GM23338 (cell line): ENCODE data around the gene TRIO. TPM values are rescaled to one million over a fixed set of nuclear protein-coding genes. Genes with fewer than 3 reads are reported as not detected.

Experiments used
- ATAC-seq: fragments of 200-7000 bp; cut with Tn5 transposase; 3 replicates; pipeline ENCODE4 v1.9.1; 2020
- DNase-seq: peaks from one replicate; pipeline ENCODE4 v3.0.0-alpha.2; 2015; ENCODE audit warnings: low spot score
- H2AFZ ChIP-seq: fragments of 200-600 bp; sonication (generic); 2 replicates; pipeline ENCODE4 v1.8.0; 2016; ENCODE audit warnings: antibody characterized with exemption, mild to moderate bottlenecking, moderate library complexity
- H3F3A ChIP-seq: fragments of 200-600 bp; sonication (generic); replicated peaks from 2 replicates; pipeline ENCODE4 v1.8.0; 2017; ENCODE audit warnings: antibody characterized with exemption, mixed run types, low read depth
- H3K27ac ChIP-seq: fragments of 200-600 bp; sonication (generic); 2 replicates; pipeline ENCODE4 v1.6.1; 2016; ENCODE audit warnings: low read depth
- H3K27me3 ChIP-seq: fragments of 200-600 bp; sonication (generic); 2 replicates; pipeline ENCODE4 v1.8.0; 2016; ENCODE audit warnings: mild to moderate bottlenecking, mixed run types, moderate library complexity; ENCODE audit not compliant: insufficient read depth
- H3K36me3 ChIP-seq: fragments of 200-600 bp; sonication (generic); 2 replicates; pipeline ENCODE4 v1.8.0; 2016; ENCODE audit warnings: mild to moderate bottlenecking; ENCODE audit not compliant: insufficient read depth
- H3K4me1 ChIP-seq: fragments of 200-600 bp; sonication (generic); 2 replicates; pipeline ENCODE4 v1.8.0; 2016; ENCODE audit warnings: mild to moderate bottlenecking, moderate library complexity; ENCODE audit not compliant: insufficient read depth
- H3K4me2 ChIP-seq: fragments of 200-600 bp; sonication (generic); 2 replicates; pipeline ENCODE4 v1.7.1; 2017; ENCODE audit warnings: mixed run types
- H3K4me3 ChIP-seq: fragments of 200-600 bp; sonication (generic); 2 replicates; pipeline ENCODE4 v1.6.1; 2016; ENCODE audit warnings: mixed run types
- H3K79me2 ChIP-seq: fragments of 200-600 bp; sonication (generic); replicated peaks from 2 replicates; pipeline ENCODE4 v1.8.0; 2017; ENCODE audit warnings: mild to moderate bottlenecking; ENCODE audit not compliant: insufficient read depth
- H3K9me2 ChIP-seq: fragments of 200-600 bp; sonication (generic); 2 replicates; pipeline ENCODE4 v1.8.0; 2017; ENCODE audit not compliant: insufficient read depth
- H4K20me1 ChIP-seq: fragments of 200-600 bp; sonication (generic); replicated peaks from 2 replicates; pipeline ENCODE4 v1.8.0; 2017; ENCODE audit warnings: mild to moderate bottlenecking; ENCODE audit not compliant: insufficient read depth
- H3K27ac Mint-ChIP-seq: 2 replicates; pipeline ENCODE4 v1.8.0; 2020; ENCODE audit warnings: inconsistent platforms, mild to moderate bottlenecking, moderate library complexity, mixed read lengths
- H3K27me3 Mint-ChIP-seq: 3 replicates; pipeline ENCODE4 v1.8.0; 2022; ENCODE audit warnings: low read depth, mild to moderate bottlenecking, moderate library complexity, mixed read lengths, inconsistent platforms; ENCODE audit not compliant: insufficient read depth, poor library complexity
- H3K36me3 Mint-ChIP-seq: 3 replicates; pipeline ENCODE4 v1.8.0; 2021; ENCODE audit warnings: low read depth, mild to moderate bottlenecking, inconsistent platforms, moderate library complexity, mixed read lengths
- H3K4me1 Mint-ChIP-seq: 3 replicates; pipeline ENCODE4 v1.8.0; 2020; ENCODE audit warnings: mild to moderate bottlenecking, inconsistent platforms, mixed read lengths
- H3K4me3 Mint-ChIP-seq: 3 replicates; pipeline ENCODE4 v1.8.0; 2021; ENCODE audit warnings: moderate library complexity, mild to moderate bottlenecking, inconsistent platforms, mixed read lengths
- H3K9me3 Mint-ChIP-seq: 3 replicates; pipeline ENCODE4 v1.8.0; 2020; ENCODE audit warnings: moderate library complexity, mild to moderate bottlenecking, inconsistent platforms, mixed read lengths
- CREB1 ChIP-seq: fragments of 250-450 bp; sonication (Bioruptor Pico); IDR thresholded peaks from 2 replicates; pipeline ENCODE4 v1.5.0; 2020; ENCODE audit warnings: low read depth, mild to moderate bottlenecking, moderate library complexity
- CTCF ChIP-seq, 2 experiments: fragments of 200-600 bp in 1 of 2; sonication (generic) in 1 of 2; conservative IDR thresholded peaks; 2 replicates each; pipeline versions ENCODE4 v1.5.1 to v1.6.1; 2016 to 2017; ENCODE audit warnings: antibody characterized with exemption in 2 of 2, low read depth in 2 of 2, mild to moderate bottlenecking in 2 of 2, moderate library complexity in 1 of 2
- ETS1 ChIP-seq: IDR thresholded peaks from 2 replicates; pipeline ENCODE4 v1.6.1; 2016; ENCODE audit warnings: antibody characterized with exemption
- EZH2 ChIP-seq: fragments of 200-600 bp; sonication (generic); IDR thresholded peaks from one replicate; pipeline ENCODE4 v1.8.0; 2017; ENCODE audit warnings: antibody characterized with exemption, mild to moderate bottlenecking, low read depth; ENCODE audit not compliant: unreplicated experiment
- EZH2phosphoT487 ChIP-seq: fragments of 200-600 bp; sonication (generic); IDR thresholded peaks from one replicate; pipeline ENCODE4 v1.8.1; 2018; ENCODE audit warnings: antibody characterized with exemption; ENCODE audit not compliant: unreplicated experiment
- JUNB ChIP-seq: IDR thresholded peaks from one replicate; pipeline ENCODE4 v1.6.1; 2016; ENCODE audit warnings: antibody characterized with exemption; ENCODE audit not compliant: unreplicated experiment
- STAT1 ChIP-seq: IDR thresholded peaks from one replicate; pipeline ENCODE4 v1.6.1; 2016; ENCODE audit warnings: antibody characterized with exemption; ENCODE audit not compliant: unreplicated experiment
- ZNF331 ChIP-seq: fragments of 250-450 bp; sonication (Bioruptor Pico); IDR thresholded peaks from 2 replicates; pipeline ENCODE4 v1.5.0; 2020; ENCODE audit warnings: low read depth, mild to moderate bottlenecking, moderate library complexity
- polyA plus RNA-seq: library from polyadenylated mRNA; unstranded; fragments of >200 nt; fragmentation: Nextera tagmentation; extraction: Ambion mirVana; gene quantifications from 2 replicates; pipeline ENCODE4 v1.2.1, GENCODE V29; 2016
- total RNA-seq: library from RNA; depleted of rRNA; stranded (reverse); fragments of >200 nt; shearing (Covaris generic); gene quantifications from 2 replicates; pipeline ENCODE4 v1.2.3, GENCODE V29; 2014
- TF ChIP-seq, protein P1 (sequence below): IDR thresholded peaks from one replicate; pipeline ENCODE4 v1.6.1; 2018; ENCODE audit warnings: antibody characterized with exemption; ENCODE audit not compliant: unreplicated experiment

The TRIO gene
- total and polyA plus RNA-seq, 2 experiments from 2014 or later, result 13.8 to 113 TPM

DNA sequence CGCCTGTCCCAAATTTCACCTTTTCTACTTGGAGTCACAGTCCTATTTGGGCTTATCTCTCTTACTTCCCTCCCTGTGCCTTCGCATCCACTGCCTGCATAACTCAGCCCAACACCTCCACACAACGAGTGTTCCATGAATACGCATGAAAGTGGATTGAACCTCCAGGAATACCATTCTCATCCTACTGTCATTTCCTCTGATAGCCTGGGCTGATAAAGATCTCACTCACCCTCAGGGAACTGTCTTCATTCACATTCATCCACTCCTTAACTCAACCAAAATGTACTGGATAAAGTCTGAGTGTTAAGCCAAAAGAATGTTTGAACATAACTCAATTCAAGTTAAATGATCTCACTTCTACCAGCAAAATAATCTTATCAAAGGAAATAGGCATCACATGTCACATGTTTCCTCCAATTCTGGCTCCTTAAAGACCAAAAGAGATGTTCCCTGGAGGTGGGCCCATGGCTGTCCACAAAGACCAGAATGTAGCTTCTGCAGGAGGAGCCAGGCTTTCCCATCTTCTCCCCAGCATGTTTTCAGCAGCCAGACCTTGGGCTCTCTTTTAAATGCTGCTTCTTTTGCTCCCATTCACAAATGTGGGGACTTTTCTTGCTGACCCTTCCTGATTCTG is 28.4 kb upstream of the TRIO start:
- no peaks in the 10 kb centered on the region; the same call in 1 of the 2 replicates for H3K36me3 ChIP-seq
- no peak overlapping the region for H3K4me3 Mint-ChIP-seq
- H3K27ac ChIP-seq, result no peak overlapping the region
- H3K9me3 Mint-ChIP-seq, result no peaks in the 10 kb centered on the region
- H4K20me1 ChIP-seq, result no peaks in the 10 kb centered on the region
- H3F3A ChIP-seq, result no peaks in the 10 kb centered on the region
- H3K4me3 ChIP-seq, result no peak overlapping the region
- DNase-seq, result no peak
- no peak for ATAC-seq
- no peak overlapping the region for H3K27ac Mint-ChIP-seq
- peaks cover 27% of the 10 kb centered on the region for H3K4me1 ChIP-seq
- no peaks in the 10 kb centered on the region for H3K79me2 ChIP-seq
- peak overlapping the region; percentile 52; the same call in 1 of the 2 replicates for H3K4me2 ChIP-seq
- peaks cover 15% of the 10 kb centered on the region for H3K9me2 ChIP-seq
- no peak for TF ChIP-seq ETS1
- H3K4me1 Mint-ChIP-seq, result peaks cover 29% of the 10 kb centered on the region
- peaks cover 1% of the 10 kb centered on the region for H3K27me3 Mint-ChIP-seq
- peak overlapping the region; percentile 70 for H2AFZ ChIP-seq
- no peaks in the 10 kb centered on the region for H3K27me3 ChIP-seq
- H3K36me3 Mint-ChIP-seq, result no peaks in the 10 kb centered on the region

DNA sequence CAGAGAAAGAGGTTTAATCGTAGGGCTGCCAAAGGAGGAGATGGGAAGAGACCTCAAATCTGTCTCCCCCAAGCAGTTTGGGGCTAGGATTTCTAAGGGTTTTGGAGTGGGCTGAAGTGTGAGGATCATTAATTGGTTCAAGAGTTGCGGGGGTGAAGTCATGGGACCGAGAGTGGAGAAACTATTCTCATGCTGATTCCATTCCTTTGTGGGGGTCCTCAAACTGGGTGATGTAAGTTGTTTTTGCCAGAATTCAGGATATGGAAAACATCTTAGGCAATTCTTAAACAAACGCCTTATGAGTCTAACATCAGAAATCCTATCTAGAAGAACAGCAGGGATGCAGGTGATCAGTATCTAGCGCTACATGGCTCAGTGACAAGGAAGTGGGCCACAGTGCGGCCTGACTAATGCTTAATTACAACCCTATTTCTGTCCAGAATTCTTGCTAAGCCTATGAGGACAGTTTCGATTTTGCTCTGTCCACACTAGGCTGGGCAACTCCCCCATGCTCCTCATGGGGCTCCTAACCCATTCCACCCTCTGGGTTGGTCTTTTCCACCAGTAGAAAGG is 27.7 kb upstream of the TRIO start:
- H3K79me2 ChIP-seq, result no peaks in the 10 kb centered on the region
- peak; percentile 24; the same call in 2 of the 3 replicates for ATAC-seq
- H3K36me3 ChIP-seq, result no peaks in the 10 kb centered on the region; the same call in 1 of the 2 replicates
- Mint-ChIP-seq H3K4me1 (peaks cover 27% of the 10 kb centered on the region), H3K9me3 (no peaks in the 10 kb centered on the region), H3K4me3 (no peak overlapping the region), H3K36me3 (no peaks in the 10 kb centered on the region), H3K27ac (peak overlapping the region; percentile 10; the same call in 1 of the 2 replicates), H3K27me3 (peaks cover 1% of the 10 kb centered on the region)
- H3K27ac ChIP-seq, result no peak overlapping the region
- TF ChIP-seq EZH2phosphoT487 (no peak), EZH2 (no peak), CREB1 (CRISPR knock-in tag) (no peak), JUNB (no peak), CTCF (conservative IDR thresholded peaks at IDR 0.05; ENCODE audit: low read depth in 2 of 2) (no peak), STAT1 (no peak), ZNF331 (CRISPR knock-in tag) (no peak)
- TF ChIP-seq, protein P1, sequence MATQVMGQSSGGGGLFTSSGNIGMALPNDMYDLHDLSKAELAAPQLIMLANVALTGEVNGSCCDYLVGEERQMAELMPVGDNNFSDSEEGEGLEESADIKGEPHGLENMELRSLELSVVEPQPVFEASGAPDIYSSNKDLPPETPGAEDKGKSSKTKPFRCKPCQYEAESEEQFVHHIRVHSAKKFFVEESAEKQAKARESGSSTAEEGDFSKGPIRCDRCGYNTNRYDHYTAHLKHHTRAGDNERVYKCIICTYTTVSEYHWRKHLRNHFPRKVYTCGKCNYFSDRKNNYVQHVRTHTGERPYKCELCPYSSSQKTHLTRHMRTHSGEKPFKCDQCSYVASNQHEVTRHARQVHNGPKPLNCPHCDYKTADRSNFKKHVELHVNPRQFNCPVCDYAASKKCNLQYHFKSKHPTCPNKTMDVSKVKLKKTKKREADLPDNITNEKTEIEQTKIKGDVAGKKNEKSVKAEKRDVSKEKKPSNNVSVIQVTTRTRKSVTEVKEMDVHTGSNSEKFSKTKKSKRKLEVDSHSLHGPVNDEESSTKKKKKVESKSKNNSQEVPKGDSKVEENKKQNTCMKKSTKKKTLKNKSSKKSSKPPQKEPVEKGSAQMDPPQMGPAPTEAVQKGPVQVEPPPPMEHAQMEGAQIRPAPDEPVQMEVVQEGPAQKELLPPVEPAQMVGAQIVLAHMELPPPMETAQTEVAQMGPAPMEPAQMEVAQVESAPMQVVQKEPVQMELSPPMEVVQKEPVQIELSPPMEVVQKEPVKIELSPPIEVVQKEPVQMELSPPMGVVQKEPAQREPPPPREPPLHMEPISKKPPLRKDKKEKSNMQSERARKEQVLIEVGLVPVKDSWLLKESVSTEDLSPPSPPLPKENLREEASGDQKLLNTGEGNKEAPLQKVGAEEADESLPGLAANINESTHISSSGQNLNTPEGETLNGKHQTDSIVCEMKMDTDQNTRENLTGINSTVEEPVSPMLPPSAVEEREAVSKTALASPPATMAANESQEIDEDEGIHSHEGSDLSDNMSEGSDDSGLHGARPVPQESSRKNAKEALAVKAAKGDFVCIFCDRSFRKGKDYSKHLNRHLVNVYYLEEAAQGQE, result no peak
- H4K20me1 ChIP-seq, result no peaks in the 10 kb centered on the region
- H3K4me2 ChIP-seq, result peak overlapping the region; percentile 52; the same call in 1 of the 2 replicates
- peak overlapping the region; percentile 70 for H2AFZ ChIP-seq
- no peak overlapping the region for H3K4me3 ChIP-seq
- H3K9me2 ChIP-seq, result peaks cover 15% of the 10 kb centered on the region
- H3K27me3 ChIP-seq, result no peaks in the 10 kb centered on the region
- no peak for DNase-seq
- peaks cover 27% of the 10 kb centered on the region for H3K4me1 ChIP-seq
- H3F3A ChIP-seq, result no peaks in the 10 kb centered on the region
